Activated T-helper 1 cell treated with Interleukin-2 at 50 U/mL for 16 hours (primary cell): ENCODE results near the gene LRRC25.
"Not testable (repeated sequence)": the region's sequence is repeated elsewhere in the genome, so short reads cannot be mapped to it uniquely, and the experiment has no call there.

Experiments used
- DNase-seq: peaks from one replicate; pipeline ENCODE4 v3.0.0-alpha.2; 2020; ENCODE audit warnings: low read depth

The LRRC25 gene

GRCh38 chr19:18424890-18425514 is 27.6 kb upstream of the LRRC25 start:
- DNase-seq: no peak

DNA sequence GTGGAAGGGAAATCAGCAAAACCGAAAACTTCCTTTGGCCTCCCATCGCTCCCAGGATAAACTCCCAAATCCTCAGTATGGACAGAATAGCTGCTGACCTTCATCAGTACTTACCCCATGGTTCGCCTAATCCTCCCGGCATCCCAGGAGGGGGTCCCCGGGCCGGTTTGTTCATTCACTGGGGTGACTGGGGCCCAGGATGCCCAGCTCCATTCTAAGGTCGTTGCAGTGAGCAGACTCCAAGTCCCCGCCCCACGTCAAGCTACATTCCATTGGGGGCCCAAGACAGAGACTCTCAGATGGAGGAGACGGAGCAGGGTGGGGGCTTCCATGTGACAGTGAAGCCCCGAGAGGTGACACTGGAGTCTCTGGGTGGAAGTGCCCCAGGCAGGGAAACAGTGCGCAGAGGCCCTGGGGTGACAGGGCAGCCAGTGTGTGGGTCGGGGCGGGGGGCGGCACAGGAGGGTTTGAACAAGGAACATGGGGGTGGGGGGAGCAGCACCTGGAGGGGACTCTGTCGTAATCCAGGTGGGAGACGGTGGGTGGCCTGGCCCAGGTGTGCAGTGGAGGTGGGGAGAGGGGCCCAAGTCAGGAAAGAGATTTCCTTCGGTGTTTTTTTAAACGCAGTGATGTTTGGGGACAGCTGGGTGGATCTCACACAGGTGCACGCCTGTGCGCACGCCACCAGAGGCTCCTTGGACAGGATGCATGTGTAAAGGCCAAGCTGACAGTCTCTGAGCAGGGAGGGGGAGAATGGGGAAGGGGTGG is 26.9 kb upstream of the LRRC25 start:
- no peak for DNase-seq

- no peak for DNase-seq
These were observed 26.0 kb upstream of the LRRC25 start for GRCh38 chr19:18423258-18424020.

- no peak for DNase-seq
These were observed 25.2 kb upstream of the LRRC25 start for GRCh38 chr19:18422530-18423191.

DNA sequence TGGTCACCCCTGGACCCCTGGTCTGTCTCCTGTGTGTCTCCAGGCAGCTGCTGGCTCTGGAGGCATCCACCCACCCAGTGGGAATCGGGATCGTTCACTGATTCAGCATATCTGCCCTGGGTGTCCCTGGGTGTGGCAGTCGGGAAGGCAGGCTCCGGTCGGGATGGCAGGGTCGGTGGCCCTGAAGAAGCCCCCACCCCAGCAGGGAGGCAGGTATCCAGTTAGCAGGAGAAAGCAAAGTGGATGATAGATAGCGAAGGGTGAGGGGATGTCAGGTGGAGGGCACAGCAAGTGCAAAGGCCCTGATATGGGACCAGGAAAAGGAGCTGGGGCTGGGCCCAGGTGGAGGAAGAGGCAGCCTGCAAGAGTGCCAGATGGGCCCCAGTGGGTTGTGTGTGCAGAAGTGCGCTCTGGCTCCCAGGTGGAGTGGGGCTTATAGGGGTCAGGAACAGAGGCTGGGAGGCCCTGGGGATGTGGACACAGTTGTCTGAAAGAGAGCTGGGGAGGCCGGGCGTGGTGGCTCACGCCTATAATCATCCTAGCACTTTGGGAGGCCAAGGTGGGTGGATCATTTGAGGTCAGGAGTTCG is 24.0 kb upstream of the LRRC25 start:
- DNase-seq: no peak

GRCh38 chr19:18420930-18421329 is 23.5 kb upstream of the LRRC25 start:
- DNase-seq: no peak

DNA sequence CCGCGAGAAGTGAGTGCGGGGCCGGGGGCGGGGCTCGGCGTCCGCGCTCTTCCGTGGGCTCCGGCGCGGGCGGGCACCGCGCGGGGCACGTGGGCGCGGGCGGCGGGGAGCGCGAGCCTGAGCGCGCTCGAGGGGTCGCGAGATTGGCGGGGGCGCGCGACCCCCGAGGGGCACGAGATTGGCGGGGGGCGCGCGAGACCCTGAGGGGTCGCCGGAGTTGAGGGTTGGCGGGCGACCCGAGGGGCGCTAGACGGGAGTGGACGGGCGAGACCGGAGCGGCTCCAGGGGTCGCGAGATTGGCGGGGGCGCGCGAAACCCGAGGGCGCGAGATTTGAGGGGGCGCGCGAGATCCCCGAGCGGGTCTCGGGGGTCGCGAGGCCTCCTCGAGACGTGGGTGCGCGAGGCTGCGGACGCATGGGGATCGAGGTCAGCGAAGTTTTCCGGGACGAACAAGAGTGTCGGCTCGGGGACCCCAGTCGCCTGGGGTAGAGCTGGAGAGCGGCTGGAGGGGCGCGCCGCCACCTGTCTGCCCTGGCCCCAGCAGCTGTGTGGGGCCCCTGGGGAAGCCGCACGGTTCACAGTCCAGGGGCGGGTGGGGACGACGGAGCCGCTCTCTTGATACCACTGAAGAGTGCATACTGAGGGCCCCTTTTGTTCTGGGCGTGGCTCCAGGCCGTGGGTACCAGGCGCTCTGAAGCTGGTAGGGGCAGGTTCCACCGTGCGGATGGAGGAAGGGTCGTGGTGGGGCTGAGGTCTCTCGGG is 22.5 kb upstream of the LRRC25 start:
- no peak for DNase-seq

GRCh38 chr19:18419195-18419698 is 21.8 kb upstream of the LRRC25 start, which contains the start of gene SSBP4:
Gene SSBP4, plus strand, starts transcription at chr19:18419398. Its CDS starts 251 bp downstream, at chr19:18419649.
- peak; percentile 54 for DNase-seq

DNA sequence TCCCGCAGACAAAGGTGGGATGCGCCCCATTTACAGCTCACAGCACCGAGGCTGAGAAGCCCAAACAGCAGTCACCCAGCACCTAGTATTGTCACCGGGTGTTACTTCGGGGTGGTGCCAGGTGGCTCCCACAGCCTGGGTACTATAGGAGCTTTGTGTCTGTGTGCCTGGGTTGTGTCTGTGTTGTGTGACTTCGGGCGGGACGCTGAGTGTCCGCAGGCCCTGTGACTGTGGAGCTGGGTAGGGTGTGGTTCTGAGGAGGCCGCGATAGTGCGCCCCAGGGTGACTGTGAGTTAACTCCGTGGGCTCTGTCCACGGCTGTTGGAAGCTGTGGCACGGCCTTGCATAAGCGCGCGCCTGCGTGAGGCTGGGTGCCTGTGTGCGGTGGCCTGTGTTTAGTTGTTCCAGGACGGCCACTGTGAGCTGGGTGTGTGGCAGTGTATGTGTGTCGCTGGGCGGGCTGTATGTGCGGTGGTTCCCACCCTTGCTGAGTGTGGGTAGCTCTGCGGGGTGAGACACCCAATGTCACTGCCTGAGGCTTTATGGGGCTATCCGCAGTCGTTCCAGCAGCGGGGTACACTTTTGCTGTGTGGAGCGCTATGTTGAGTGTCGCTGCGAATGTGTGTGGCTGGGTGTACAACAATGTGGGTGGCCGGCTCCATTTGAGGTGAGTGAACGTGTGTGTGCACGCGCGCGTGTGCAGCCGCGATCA is 21.2 kb upstream of the LRRC25 start:
- no peak for DNase-seq

DNA sequence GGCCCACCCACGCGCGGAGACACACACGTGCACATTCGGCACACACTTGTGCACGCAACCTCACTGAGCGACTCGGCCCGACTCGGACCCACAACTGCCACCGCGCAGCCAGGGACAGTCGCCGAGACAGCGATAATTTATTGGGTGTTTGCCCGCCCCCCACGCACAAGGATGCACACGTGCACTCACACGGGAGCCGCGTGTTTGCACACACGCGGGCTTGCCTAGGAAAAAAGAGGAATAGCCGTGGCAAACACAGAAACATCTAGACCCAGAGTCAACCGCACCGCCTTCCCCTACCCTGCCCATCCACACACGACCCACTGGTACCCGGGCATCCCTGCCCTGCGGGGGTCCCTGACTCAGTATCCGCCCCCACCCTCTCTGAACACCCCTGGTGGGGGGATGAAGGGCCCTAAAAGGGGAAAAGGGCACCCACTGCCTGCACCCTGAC is 20.6 kb upstream of the LRRC25 start:
- DNase-seq: no peak

DNA sequence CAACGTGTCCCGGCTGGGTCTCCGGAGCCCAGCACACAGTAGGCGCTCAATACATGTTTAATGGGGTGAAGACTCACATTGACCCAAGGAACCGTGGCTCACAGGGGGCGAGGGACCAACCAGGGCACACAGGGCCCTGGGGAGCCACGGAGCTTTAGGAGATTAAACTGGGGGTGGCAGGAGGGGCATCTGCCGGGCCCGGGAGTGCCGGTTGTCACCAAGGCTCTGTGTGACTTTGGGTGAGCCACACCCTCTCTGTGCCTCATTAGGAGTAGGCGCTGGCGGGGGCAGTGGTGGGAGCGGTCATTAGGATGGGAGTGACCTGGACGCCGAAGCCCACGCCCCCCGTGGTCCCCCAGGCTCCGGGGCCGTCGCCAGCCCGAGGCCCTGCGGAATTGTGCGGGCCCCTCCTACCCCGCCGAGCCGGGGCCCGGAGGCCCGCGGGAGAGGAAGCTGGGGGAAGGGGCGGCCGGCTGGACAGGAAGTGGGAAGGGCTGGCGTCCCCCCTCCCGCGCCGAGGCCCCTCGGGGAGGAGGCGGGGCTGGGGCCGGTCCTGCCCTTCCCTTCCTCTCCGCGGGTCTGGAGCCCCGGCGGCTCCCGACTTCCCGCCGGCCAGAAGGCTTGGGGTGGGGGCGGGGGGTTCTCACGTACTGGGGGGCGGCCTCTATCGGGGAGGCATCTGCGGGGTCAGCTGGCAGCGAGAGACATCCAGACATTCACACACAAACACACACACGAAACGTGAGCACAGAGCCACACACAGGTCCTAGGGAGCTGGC is 20.0 kb upstream of the LRRC25 start:
- no peak for DNase-seq

DNA sequence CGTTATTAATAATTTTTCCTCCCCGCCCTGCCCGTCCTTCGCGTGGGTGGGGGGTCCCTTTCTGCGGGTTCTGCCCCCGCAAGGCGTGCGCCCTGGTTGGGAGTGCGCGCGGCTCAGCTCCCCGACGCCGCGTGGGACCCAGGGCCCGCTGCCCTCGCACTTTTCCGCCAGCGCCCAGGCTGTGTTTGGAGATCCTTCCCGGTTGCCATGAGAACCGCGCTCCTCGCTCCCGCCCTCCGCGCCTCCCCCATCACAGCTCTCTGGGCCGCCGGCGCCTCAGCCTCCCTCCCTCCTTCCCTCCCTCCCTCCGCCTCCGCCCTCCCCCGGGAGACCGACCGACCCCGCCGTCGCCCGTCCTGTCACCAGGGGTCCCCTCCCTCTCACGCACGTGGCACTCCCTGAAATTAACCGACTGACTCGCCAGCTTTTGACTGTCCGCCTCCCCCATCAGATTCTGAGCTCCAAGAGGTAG is 19.4 kb upstream of the LRRC25 start:
- no peak for DNase-seq

GRCh38 chr19:18415178-18415867 is 17.9 kb upstream of the LRRC25 start:
- DNase-seq: no peak

DNA sequence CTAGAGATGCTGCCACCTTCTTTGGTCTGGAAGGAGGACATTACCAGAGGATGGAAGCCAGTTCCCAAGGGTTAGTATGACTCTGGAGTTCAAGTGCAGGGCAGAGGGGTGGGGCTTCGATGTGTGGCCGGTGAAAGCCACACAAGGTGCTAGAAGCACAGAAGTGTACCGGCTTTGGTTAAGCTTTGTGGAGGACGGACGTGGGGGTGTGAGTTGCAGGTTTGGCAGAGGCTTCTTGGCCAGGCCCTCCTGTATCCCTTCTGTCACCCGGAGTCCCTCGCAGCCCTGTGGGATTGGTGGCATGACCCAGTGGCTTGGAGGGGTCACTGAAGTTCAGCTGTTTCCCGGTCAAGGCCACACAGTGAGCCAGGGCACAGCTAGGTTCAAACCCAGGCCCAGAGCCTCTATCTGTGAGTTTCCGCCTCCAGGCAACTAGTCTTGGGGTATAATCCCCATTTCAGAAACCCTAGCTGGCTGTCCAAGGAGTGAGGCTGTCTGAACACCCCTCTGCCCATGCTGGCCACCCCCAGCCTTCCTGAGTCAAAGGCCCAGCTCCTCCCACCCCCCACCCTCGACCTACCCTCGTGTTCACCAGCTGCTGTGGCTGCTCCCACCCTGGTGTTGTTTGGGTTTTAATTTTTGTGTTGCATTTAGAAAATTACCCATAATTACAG is 17.2 kb upstream of the LRRC25 start:
- DNase-seq: no peak

DNA sequence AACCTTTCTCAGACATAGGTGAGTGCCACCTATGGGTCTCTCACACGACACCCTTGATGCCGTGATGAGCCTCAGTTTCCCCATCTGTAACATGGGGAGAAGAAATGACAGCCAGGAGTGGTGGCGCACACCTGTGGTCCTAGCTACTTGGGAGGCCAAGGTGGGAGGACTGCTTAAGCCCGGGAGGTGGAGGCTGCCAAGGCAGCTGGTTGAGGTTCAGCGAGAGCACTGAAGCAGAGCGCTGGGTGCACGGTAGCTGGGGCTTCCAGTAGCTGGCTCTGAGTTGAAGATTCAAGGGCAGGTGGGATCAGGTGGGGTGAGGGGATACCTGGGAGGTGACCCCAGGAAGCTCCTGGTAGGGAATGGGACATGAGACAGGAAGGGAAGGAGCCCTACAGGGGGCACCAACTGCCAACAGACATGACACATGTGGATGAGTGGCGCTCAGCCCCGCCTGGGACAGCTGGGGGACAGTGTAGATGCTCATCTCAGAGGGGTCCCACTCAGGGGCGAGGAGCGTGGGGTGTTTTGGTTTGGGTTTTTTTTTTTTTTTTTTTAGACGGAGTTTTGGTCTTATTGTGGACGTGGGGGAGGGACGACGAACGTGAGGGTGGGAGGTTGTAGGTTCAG is 15.3 kb upstream of the LRRC25 start:
- DNase-seq: no peak

DNA sequence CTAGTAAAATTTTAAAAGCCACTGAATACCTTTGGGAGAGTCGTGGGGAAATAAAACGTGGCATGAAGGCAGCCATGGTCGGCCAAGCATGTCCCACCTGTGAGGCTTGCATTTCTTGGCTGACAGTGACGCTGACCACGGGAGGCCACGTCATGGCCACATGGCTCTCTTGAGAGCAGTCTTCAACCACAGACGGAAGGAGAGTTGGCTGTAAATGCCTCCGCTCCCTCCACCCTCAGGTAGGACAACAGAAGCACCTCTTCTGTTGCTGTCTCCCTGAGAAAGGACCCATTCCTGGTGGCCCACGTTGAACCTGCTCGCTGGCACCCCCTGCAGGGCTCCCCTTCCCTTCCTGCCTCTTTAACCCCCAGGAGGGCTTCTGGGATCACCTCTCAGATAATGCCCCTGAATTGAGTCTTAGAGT is 10.6 kb upstream of the LRRC25 start:
- no peak for DNase-seq

- no peak for DNase-seq
These were observed 9.3 kb upstream of the LRRC25 start for GRCh38 chr19:18406749-18407148.

- not testable (repeated sequence) for DNase-seq
These were observed 8.3 kb upstream of the LRRC25 start for GRCh38 chr19:18405754-18406153.
